AG04449 (cell line): ENCODE data around the gene SNORC.
A peak's percentile ranks its signal among the peaks of the same experiment; 100 is the strongest.
"Not testable (repeated sequence)": the region's sequence is repeated elsewhere in the genome, so short reads cannot be mapped to it uniquely, and the experiment has no call there.

Experiments used
- CTCF ChIA-PET: fragments of 350-600 bp; formaldehyde crosslinking; extraction: SDS; loops from one replicate; lab custom pipeline; 2021; ENCODE audit warnings: antibody characterized with exemption; lab: Yijun Ruan, JAX
- POLR2A ChIA-PET: fragments of 400-600, 350-600 bp; formaldehyde crosslinking; extraction: SDS; loops from one replicate; lab custom pipeline; 2020; ENCODE audit warnings: antibody characterized with exemption, inconsistent platforms; lab: Yijun Ruan, JAX
- DNase-seq: peaks from one replicate; pipeline ENCODE4 v3.0.0-alpha.2; 2010; ENCODE audit warnings: low read depth, low spot score
- H3K4me3 ChIP-seq: 2 replicates; pipeline ENCODE4 v1.5.1; 2011; ENCODE audit warnings: low read depth, mild to moderate bottlenecking, control low read depth, low read length
- CTCF ChIP-seq: IDR thresholded peaks from one replicate; pipeline ENCODE4 v1.5.1; 2011; ENCODE audit warnings: mild to moderate bottlenecking, moderate library complexity, low read length, control low read depth, inconsistent platforms; ENCODE audit not compliant: insufficient read depth; ENCODE audit errors: missing control alignments

SNORC gene

GRCh38 chr2:232901736-232902578 is 31.9 kb downstream of the SNORC start:
- CTCF ChIA-PET: no interaction called here
- no peak for TF ChIP-seq CTCF
- peak; percentile 50 for DNase-seq
- no peak overlapping the region for H3K4me3 ChIP-seq
- POLR2A ChIA-PET: no interaction called here

- CTCF ChIA-PET: interaction anchor here (1.3 kb wide), 1 partner anchor 149 kb away, joined by 3 read pairs; no protein-coding TSS in a partner anchor
- no peak for DNase-seq
- H3K4me3 ChIP-seq: no peak overlapping the region
- TF ChIP-seq CTCF: no peak
- POLR2A ChIA-PET: no interaction called here
These were observed 33.9 kb downstream of the SNORC start for GRCh38 chr2:232903989-232904388.

- POLR2A ChIA-PET: not testable (repeated sequence)
These were observed 37.0 kb downstream of the SNORC start for GRCh38 chr2:232906867-232907717.

GRCh38 chr2:232907718-232908085 is 37.6 kb downstream of the SNORC start:
- CTCF ChIA-PET: not testable (repeated sequence)

More at GRCh38 chr2:232906867-232907717, 37.0 kb downstream of the SNORC start:
- CTCF ChIA-PET, H3K4me3 ChIP-seq, DNase-seq: not testable (repeated sequence)

GRCh38 chr2:232908695-232909094 is 38.6 kb downstream of the SNORC start:
- DNase-seq: no peak
- ChIA-PET POLR2A (no interaction called here), CTCF (no interaction called here)

More at GRCh38 chr2:232907718-232908085, 37.6 kb downstream of the SNORC start:
- DNase-seq, H3K4me3 ChIP-seq, POLR2A ChIA-PET: not testable (repeated sequence)

GRCh38 chr2:232910376-232910775 is 40.3 kb downstream of the SNORC start:
- ChIA-PET POLR2A (no interaction called here), CTCF (no interaction called here)
- TF ChIP-seq CTCF: no peak
- H3K4me3 ChIP-seq: no peak overlapping the region
- no peak for DNase-seq

More at GRCh38 chr2:232908695-232909094, 38.6 kb downstream of the SNORC start:
- no peak overlapping the region for H3K4me3 ChIP-seq
- no peak for TF ChIP-seq CTCF

- ChIA-PET POLR2A (no interaction called here), CTCF (no interaction called here)
- TF ChIP-seq CTCF: no peak
- no peak overlapping the region for H3K4me3 ChIP-seq
- DNase-seq: no peak
These were observed 41.7 kb downstream of the SNORC start for GRCh38 chr2:232911712-232912277.
